ENCODE data around the gene ARHGAP27.

GRCh38 chr17:45424769-45425124 lies 7.9 kb downstream of the ARHGAP27 start:
- no peak for TF ChIP-seq CTCF (IDR thresholded peaks at IDR 0.05)
- no peak for TF ChIP-seq POLR2AphosphoS5 (IDR thresholded peaks at IDR 0.05; ENCODE audit: low read depth, low read length)
